Adrenal gland (tissue), 5 donors: ENCODE measurements around the gene PNMA3.
"Not testable (repeated sequence)": the region's sequence is repeated elsewhere in the genome, so short reads cannot be mapped to it uniquely, and the experiment has no call there.

Source experiments
- CTCF ChIP-seq, 6 experiments: fragments of 450-650 bp in 4 of 6; fragments of 200-600 bp in 2 of 6; sonication (generic) in 1 of 6; IDR thresholded peaks; 1 replicate in 5 of 6; 2 replicates in 1 of 6; pipeline versions ENCODE4 v1.5.1 to v1.8.0; 2016 to 2021; ENCODE audit warnings: antibody characterized with exemption in 6 of 6, mild to moderate bottlenecking in 2 of 6, moderate library complexity in 1 of 6
- POLR2A ChIP-seq, 2 donors: fragments of 450-650 bp; IDR thresholded peaks; one replicate each; pipeline ENCODE4 v1.6.1; 2017; ENCODE audit warnings: antibody characterized with exemption in 2 of 2, mild to moderate bottlenecking in 2 of 2, moderate library complexity in 1 of 2
- donor health status: DM: no; HTN: no; CAD: no.

DNA sequence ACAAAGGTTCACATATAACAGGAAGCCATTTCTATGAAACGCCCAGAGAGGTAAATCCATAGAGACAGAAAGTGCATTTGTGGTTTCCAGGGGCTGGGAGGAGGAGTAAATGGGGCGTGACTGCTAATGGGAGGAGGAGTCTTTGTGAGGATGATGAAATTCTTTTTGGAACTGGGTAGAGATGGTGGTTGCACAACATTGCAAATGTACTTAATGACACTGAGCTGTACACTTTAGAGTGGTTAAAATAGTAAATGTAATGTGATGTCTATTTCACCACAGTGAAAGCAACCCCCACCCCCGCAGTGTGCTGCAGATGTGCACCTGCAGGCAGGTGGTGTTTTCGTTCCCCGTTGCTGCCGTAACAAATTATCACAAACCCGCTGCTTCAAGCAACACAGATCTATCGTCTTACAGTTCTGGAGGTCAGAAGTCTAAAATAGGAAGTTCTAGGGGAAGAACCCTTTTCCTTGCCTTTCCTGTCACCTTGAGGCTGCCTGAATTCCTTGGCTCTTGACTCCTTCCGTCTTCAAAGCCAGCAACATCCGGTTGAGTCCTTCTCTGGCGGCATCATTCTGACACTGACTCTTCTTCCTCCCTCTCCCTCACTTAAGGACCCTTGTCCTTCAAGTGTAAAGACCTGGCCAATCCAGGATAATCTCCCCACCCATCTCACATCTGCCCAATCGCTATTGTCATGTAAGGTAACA is 50.0 kb downstream of the PNMA3 start:
- TF ChIP-seq CTCF, POLR2A (IDR thresholded peaks at IDR 0.05): not testable (repeated sequence)
